VCaP (cell line): Measurements from ENCODE around the gene RMDN2.

ENCODE experiments used
- H3K27ac ChIP-seq: fragments of 450-650 bp; 2 replicates; pipeline ENCODE4 v1.5.1; 2017
- CTCF ChIP-seq: fragments of 450-650 bp; conservative IDR thresholded peaks from 2 replicates; pipeline ENCODE4 v1.5.1; 2017; ENCODE audit warnings: mild to moderate bottlenecking, moderate library complexity

RMDN2 gene

GRCh38 chr2:37898448-37898847, 26.6 kb upstream of the RMDN2 start:
- no peak for TF ChIP-seq CTCF
- no peak overlapping the region for H3K27ac ChIP-seq

GRCh38 chr2:37902991-37903390, 22.1 kb upstream of the RMDN2 start:
- no peak for TF ChIP-seq CTCF
- no peak overlapping the region for H3K27ac ChIP-seq

GRCh38 chr2:37904425-37904824, 20.7 kb upstream of the RMDN2 start:
- no peak overlapping the region for H3K27ac ChIP-seq

GRCh38 chr2:37904993-37905392, 20.1 kb upstream of the RMDN2 start:
- no peak for TF ChIP-seq CTCF
- no peak overlapping the region for H3K27ac ChIP-seq

More at GRCh38 chr2:37904425-37904824, 20.7 kb upstream of the RMDN2 start:
- no peak for TF ChIP-seq CTCF

- TF ChIP-seq CTCF: no peak
- H3K27ac ChIP-seq: no peak overlapping the region
Measured at GRCh38 chr2:37906131-37906530, 19.0 kb upstream of the RMDN2 start.

GRCh38 chr2:37907501-37908225, 17.4 kb upstream of the RMDN2 start:
- H3K27ac ChIP-seq: no peak overlapping the region
- no peak for TF ChIP-seq CTCF

GRCh38 chr2:37911296-37911873, 13.7 kb upstream of the RMDN2 start:
- H3K27ac ChIP-seq: no peak overlapping the region
- no peak for TF ChIP-seq CTCF
